Bronchial epithelial cell (primary cell): Measurements from ENCODE around the gene COG6. TPM values are rescaled to one million over a fixed set of nuclear protein-coding genes. Genes with fewer than 3 reads are reported as not detected.

Source experiments
- DNase-seq: peaks from one replicate; pipeline ENCODE4 v3.0.0-alpha.2; 2010; ENCODE audit warnings: low read depth
- FAIRE-seq: peaks from 2 replicates; lab custom pipeline; 2011; peaks lifted over from hg19 to GRCh38; lab: Jason Lieb, UNC
- H3K27me3 ChIP-seq: 2 replicates; pipeline ENCODE4 v1.5.1; 2011; ENCODE audit warnings: low read length; ENCODE audit not compliant: control insufficient read depth, insufficient read depth
- H3K36me3 ChIP-seq: 2 replicates; pipeline ENCODE4 v1.5.1; 2011; ENCODE audit warnings: low read length; ENCODE audit not compliant: control insufficient read depth, insufficient read depth
- H3K4me3 ChIP-seq: 2 replicates; pipeline ENCODE4 v1.5.1; 2011; ENCODE audit warnings: mild to moderate bottlenecking, low read depth, low read length, control low read depth
- total RNA-seq: library from RNA; depleted of rRNA; stranded (reverse); fragments of >200 nt; gene quantifications from 2 replicates; pipeline ENCODE4 v1.2.1, GENCODE V29; 2014
- TF ChIP-seq, protein P1 (sequence below): IDR thresholded peaks from 2 replicates; pipeline ENCODE4 v1.5.1; 2011; ENCODE audit warnings: mild to moderate bottlenecking, moderate library complexity, low read length, control low read depth, inconsistent platforms; ENCODE audit not compliant: insufficient read depth, severe bottlenecking

The COG6 gene
- total RNA-seq, 1 donor from 2014 or later, result 24.0 TPM

GRCh38 chr13:39618561-39618960 is 36.9 kb upstream of the COG6 start:
- DNase-seq (no peak), FAIRE-seq (no peak)
- Histone ChIP-seq H3K27me3 (no peaks in the 10 kb centered on the region), H3K36me3 (no peaks in the 10 kb centered on the region), H3K4me3 (no peak overlapping the region)
- TF ChIP-seq, protein P1, sequence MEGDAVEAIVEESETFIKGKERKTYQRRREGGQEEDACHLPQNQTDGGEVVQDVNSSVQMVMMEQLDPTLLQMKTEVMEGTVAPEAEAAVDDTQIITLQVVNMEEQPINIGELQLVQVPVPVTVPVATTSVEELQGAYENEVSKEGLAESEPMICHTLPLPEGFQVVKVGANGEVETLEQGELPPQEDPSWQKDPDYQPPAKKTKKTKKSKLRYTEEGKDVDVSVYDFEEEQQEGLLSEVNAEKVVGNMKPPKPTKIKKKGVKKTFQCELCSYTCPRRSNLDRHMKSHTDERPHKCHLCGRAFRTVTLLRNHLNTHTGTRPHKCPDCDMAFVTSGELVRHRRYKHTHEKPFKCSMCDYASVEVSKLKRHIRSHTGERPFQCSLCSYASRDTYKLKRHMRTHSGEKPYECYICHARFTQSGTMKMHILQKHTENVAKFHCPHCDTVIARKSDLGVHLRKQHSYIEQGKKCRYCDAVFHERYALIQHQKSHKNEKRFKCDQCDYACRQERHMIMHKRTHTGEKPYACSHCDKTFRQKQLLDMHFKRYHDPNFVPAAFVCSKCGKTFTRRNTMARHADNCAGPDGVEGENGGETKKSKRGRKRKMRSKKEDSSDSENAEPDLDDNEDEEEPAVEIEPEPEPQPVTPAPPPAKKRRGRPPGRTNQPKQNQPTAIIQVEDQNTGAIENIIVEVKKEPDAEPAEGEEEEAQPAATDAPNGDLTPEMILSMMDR, result no peak

GRCh38 chr13:39623466-39623865 is 32.0 kb upstream of the COG6 start:
- DNase-seq (no peak), FAIRE-seq (no peak)

GRCh38 chr13:39631307-39631706 is 24.2 kb upstream of the COG6 start:
- FAIRE-seq, result no peak

More at GRCh38 chr13:39623466-39623865, 32.0 kb upstream of the COG6 start:
- Histone ChIP-seq H3K36me3 (no peaks in the 10 kb centered on the region), H3K4me3 (no peak overlapping the region), H3K27me3 (no peaks in the 10 kb centered on the region)
- TF ChIP-seq, protein P1, result no peak

DNA sequence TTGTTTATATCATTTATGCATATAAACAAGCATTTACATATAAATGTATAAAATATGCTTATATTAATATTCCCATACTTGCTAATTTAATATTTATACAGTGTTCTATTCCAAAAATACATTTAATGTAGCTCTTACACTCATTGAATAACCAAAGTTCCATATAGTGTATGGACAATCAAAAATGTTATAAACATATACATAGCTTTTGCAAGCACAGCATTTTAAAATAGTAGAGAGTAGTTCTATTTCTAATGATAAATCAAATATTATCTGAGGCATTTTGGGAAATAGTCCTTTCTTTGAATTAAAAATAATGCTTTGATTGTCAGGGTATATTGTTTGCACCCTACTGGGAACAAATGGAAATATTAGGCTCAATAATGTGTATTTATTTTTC is 22.5 kb upstream of the COG6 start:
- H3K4me3 ChIP-seq, result no peak overlapping the region
- TF ChIP-seq, protein P1, result no peak
- H3K27me3 ChIP-seq, result no peaks in the 10 kb centered on the region
- no peaks in the 10 kb centered on the region for H3K36me3 ChIP-seq
- no peak for DNase-seq
- no peak for FAIRE-seq

More at GRCh38 chr13:39631307-39631706, 24.2 kb upstream of the COG6 start:
- TF ChIP-seq, protein P1, result no peak
- Histone ChIP-seq H3K4me3 (no peak overlapping the region), H3K27me3 (no peaks in the 10 kb centered on the region), H3K36me3 (no peaks in the 10 kb centered on the region)
- DNase-seq, result no peak

- Histone ChIP-seq H3K36me3 (no peaks in the 10 kb centered on the region), H3K4me3 (no peak overlapping the region), H3K27me3 (no peaks in the 10 kb centered on the region)
- TF ChIP-seq, protein P1, result no peak
- FAIRE-seq, result no peak
- no peak for DNase-seq
Observed at GRCh38 chr13:39635564-39635963, 19.9 kb upstream of the COG6 start.

DNA sequence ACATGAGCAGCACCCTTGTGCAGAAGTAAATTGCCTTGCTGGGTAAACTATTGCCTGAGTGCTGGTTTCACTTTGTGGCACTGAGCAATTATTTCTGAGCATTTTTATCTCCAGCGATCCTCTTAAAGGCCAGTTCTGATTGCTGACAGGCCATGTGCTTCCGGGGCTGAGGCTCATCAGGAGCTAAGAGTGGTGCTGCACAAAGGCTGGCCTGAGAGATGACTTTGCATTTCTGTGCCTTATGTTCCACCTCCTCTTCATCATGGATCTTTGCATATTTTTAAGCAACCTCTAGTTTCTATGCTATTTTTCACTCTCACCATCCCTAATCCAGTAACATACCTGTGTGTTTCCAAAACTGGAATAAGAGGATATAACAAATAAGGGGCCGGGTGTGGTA is 17.6 kb upstream of the COG6 start:
- no peak for DNase-seq
- TF ChIP-seq, protein P1, result no peak
- Histone ChIP-seq H3K27me3 (no peaks in the 10 kb centered on the region), H3K36me3 (no peaks in the 10 kb centered on the region), H3K4me3 (no peak overlapping the region)
- no peak for FAIRE-seq
